NB4 (cell line): ENCODE measurements around the gene SETD3.

ENCODE experiments used
- DNase-seq: peaks from one replicate; pipeline ENCODE4 v3.0.0; 2010; ENCODE audit warnings: low read depth
- H3K4me3 ChIP-seq: one replicate; pipeline ENCODE4 v1.5.1; 2011; ENCODE audit warnings: mild to moderate bottlenecking, low read depth, low read length, moderate library complexity
- MYC ChIP-seq: IDR thresholded peaks from 2 replicates; pipeline ENCODE4 v1.6.1; 2011; ENCODE audit warnings: low read depth, low read length
- POLR2A ChIP-seq: IDR thresholded peaks from 2 replicates; pipeline ENCODE4 v1.6.1; 2011; ENCODE audit warnings: mild to moderate bottlenecking; ENCODE audit not compliant: insufficient read length; ENCODE audit errors: extremely low read depth
- TF ChIP-seq, protein P1 (sequence below): IDR thresholded peaks from 2 replicates; pipeline ENCODE4 v1.6.1; 2011; ENCODE audit warnings: low read depth, low read length
- TF ChIP-seq, protein P2 (sequence below): IDR thresholded peaks from one replicate; pipeline ENCODE4 v1.5.1; 2012; ENCODE audit warnings: low read depth, low read length

Gene SETD3

DNA sequence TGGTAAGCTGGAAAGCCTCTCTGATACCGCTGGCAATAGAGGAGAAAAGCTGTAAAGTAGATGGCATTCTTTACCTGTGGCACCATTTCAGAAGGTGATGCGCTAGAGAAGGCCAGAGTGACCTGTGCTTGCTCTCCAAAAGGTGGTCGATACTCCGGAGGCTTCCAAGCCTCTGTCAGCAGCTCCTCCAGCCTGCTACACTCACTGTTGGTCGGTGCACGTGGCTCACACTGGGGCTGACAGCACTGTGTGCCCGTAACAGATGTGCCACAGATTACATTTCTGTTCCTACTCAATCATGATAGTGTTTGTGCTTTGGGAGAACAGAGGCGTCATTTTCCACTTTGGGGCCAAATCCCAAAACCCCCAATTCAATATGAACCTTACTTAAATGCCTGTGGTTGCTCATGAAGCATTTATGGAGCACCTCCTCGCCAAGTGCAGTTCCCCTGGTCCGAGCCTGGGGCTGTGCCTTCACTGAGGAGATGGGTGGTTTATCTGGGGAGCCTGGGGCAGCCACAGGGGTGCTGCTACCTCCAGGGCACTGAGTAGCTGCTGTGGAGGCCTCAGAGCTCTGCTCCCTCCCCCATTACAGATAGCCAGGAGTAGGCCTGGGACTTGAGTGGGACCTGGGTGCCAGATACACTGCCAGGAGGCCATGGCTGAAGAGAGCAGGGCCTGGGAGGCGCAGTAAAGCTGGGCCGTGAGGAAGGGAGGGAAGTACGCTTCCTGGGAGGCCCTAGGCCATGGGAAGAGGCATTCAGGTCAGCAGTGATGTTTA, 27.4 kb upstream of the SETD3 start:
- no peak for DNase-seq
- no peak overlapping the region for H3K4me3 ChIP-seq
- TF ChIP-seq, protein P1, sequence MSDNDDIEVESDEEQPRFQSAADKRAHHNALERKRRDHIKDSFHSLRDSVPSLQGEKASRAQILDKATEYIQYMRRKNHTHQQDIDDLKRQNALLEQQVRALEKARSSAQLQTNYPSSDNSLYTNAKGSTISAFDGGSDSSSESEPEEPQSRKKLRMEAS = no peak
- TF ChIP-seq POLR2A = no peak
- TF ChIP-seq, protein P2, sequence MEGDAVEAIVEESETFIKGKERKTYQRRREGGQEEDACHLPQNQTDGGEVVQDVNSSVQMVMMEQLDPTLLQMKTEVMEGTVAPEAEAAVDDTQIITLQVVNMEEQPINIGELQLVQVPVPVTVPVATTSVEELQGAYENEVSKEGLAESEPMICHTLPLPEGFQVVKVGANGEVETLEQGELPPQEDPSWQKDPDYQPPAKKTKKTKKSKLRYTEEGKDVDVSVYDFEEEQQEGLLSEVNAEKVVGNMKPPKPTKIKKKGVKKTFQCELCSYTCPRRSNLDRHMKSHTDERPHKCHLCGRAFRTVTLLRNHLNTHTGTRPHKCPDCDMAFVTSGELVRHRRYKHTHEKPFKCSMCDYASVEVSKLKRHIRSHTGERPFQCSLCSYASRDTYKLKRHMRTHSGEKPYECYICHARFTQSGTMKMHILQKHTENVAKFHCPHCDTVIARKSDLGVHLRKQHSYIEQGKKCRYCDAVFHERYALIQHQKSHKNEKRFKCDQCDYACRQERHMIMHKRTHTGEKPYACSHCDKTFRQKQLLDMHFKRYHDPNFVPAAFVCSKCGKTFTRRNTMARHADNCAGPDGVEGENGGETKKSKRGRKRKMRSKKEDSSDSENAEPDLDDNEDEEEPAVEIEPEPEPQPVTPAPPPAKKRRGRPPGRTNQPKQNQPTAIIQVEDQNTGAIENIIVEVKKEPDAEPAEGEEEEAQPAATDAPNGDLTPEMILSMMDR = no peak
- TF ChIP-seq MYC = no peak

DNA sequence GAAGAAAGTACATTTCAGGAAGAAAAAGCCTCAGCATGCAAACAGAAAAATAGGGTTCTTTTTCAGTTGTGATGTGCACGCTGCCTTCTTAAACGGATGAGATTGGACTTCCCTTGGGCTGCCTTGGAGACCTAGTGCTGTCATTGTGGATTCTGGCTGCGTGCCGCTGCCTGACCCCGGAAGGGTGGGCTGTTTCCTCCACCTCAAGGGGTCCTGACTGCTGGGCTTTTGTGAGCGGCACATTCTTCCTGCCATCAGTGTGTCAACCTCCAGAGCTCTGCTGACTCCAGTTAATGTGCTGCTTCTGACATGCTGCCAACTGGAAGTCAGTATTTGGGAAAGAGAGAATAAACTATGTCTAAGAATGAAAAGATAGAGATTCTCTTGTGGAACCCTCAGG, 25.6 kb upstream of the SETD3 start:
- no peak overlapping the region for H3K4me3 ChIP-seq
- DNase-seq = no peak
- TF ChIP-seq MYC (no peak), POLR2A (no peak)
- TF ChIP-seq, protein P2 = no peak

DNA sequence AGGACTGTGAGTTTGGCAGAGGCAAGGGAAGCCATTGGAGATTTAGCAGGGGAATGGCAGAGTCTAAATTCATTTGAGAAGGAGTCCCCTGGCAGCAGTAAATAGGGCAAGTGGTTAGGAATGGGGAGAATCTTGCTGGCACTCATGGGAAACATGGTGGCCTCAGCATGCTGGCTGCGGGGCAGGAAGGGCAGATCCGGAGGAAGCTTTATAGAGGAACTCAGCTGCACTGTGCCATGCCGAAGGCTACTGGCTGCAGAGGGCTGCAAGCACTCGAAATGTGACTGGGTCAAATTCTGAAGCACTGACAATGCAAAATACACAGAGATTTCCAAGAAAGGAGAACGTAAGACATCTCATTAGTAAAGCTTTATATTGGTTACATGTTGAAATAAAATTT, 24.4 kb upstream of the SETD3 start:
- no peak for DNase-seq
- TF ChIP-seq, protein P1 = no peak
- TF ChIP-seq, protein P2 = no peak
- TF ChIP-seq MYC = no peak
- H3K4me3 ChIP-seq = no peak overlapping the region

DNA sequence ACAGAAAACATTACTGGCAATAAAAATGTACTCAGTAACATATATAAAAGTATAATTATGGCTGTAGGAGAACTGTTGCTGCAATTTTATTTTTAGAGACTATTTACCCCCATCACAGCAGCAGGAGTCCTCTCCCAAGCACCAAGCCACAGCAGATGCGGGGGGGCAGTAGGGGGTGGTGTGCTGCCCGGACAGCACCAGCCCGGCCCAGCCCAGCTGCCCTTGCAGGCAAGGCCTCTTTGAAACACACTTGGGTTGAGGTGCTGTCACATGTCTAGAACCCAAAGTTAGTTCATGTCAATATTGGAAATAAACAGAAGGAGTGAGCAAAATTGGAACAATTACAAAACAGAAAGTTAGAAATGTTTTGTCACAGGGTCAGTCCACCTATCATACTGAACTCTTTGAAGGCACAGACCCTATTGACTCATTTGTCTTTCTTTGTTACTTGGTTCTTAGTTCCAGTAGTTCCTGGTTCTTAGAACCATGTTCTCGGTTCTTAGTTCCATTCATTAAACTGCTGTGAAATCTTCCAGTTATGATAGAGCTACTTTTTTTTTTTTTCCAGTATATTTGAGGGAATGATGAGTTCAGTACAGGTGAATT, 23.3 kb upstream of the SETD3 start:
- DNase-seq = no peak
- TF ChIP-seq MYC (no peak), POLR2A (no peak)
- TF ChIP-seq, protein P2 = no peak
- TF ChIP-seq, protein P1 = no peak
- H3K4me3 ChIP-seq = no peak overlapping the region

DNA sequence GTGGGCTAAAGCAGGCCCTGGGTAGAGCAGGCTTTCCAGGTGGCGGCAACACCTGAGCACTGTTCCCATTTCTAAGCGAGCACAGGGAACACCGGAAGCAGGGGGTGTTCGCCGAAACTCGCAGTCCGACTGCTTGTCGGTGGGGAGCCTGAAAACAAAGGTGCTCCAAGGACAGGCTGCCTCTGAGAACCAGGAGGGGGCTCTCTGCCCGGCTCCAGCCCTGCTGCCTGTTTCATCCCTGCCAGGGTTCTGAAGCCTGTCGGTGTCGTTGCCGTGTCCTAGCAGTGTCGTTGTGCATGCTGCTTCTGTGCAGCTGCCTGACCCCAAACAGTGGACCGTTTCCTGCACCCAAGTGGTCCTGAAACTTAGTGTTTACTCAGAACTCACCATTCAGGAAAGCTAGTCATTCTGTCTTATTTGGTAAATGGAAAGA, 22.3 kb upstream of the SETD3 start:
- no peak overlapping the region for H3K4me3 ChIP-seq
- DNase-seq = no peak
- TF ChIP-seq POLR2A (no peak), MYC (no peak)
- TF ChIP-seq, protein P1 = no peak
- TF ChIP-seq, protein P2 = no peak

DNA sequence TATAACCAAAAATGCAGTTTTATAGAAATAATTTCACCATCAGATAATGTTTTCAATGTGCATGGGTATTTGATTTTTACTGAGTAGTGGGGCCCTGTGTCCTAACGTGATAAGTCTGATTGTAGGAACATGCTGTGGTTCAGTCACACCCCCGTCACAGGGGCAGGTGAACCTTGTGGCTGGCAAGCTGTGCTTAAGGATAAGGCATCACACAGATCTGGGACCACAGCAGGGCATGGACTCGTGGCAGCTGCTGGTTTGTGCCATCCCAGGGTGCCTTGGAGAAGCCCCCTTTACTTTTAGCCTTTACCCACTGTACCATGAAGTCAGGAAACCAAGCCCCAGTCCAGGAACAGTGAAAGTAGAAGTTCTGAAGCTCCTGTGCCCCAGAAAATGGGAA, 17.2 kb upstream of the SETD3 start:
- no peak for DNase-seq
- no peak for TF ChIP-seq MYC
- H3K4me3 ChIP-seq = no peak overlapping the region
